ENCODE data around the gene SSR2. TPM values are rescaled to one million over a fixed set of nuclear protein-coding genes. Genes with fewer than 3 reads are reported as not detected.

The SSR2 gene
- total and polyA plus RNA-seq, 2 donors from 2014 or later, result 175 to 300 TPM

GRCh38 chr1:155971910-155972809 is 48.6 kb downstream of the SSR2 start:
- FAIRE-seq (no peak), DNase-seq (no peak)
- Histone ChIP-seq H3K9ac (ENCODE audit: low read length in 3 of 3) (no peak overlapping the region), H3K27me3 (ENCODE audit: control insufficient read depth, insufficient read depth, low read length) (no peaks in the 10 kb centered on the region), H3K4me3 (ENCODE audit: low read length in 3 of 3) (no peak overlapping the region), H3K4me1 (ENCODE audit: control insufficient read depth in 2 of 3, insufficient read depth in 2 of 3, low read depth in 1 of 3, low read length in 3 of 3) (peaks cover 8 to 57% (median 20%) of the 10 kb centered on the region in 3 donors), H3K36me3 (ENCODE audit: control insufficient read depth in 2 of 3, insufficient read depth in 3 of 3, low read length in 3 of 3) (no peaks in the 10 kb centered on the region), H3K27ac (ENCODE audit: low read depth in 2 of 2, low read length in 2 of 2) (no peak overlapping the region), H3K9me3 (ENCODE audit: control insufficient read depth in 2 of 3, insufficient read depth in 1 of 3, low read length in 3 of 3) (no peaks in the 10 kb centered on the region)
- no peak for TF ChIP-seq CTCF (IDR thresholded peaks at IDR 0.05; ENCODE audit: borderline replicate concordance, extremely low read depth, insufficient read depth)
- intact Hi-C loops (cut with DNase I), result no loop called here

- FAIRE-seq, result no peak
- no peaks in the 10 kb centered on the region for H3K9me3 ChIP-seq (ENCODE audit: control insufficient read depth in 2 of 3, insufficient read depth in 1 of 3, low read length in 3 of 3)
- no peak for TF ChIP-seq CTCF (IDR thresholded peaks at IDR 0.05; ENCODE audit: borderline replicate concordance, extremely low read depth, insufficient read depth)
- intact Hi-C loops (cut with DNase I), result no loop called here
- peak in 1 of 5 donors; percentile 89 for DNase-seq
- no peak overlapping the region for H3K4me3 ChIP-seq (ENCODE audit: low read length in 3 of 3)
- H3K27ac ChIP-seq (ENCODE audit: low read depth in 2 of 2, low read length in 2 of 2), result peak overlapping the region in 1 of 2 donors; percentile 35
- H3K9ac ChIP-seq (ENCODE audit: low read length in 3 of 3), result no peak overlapping the region
- no peaks in the 10 kb centered on the region for H3K27me3 ChIP-seq (ENCODE audit: control insufficient read depth, insufficient read depth, low read length)
- peaks cover 0 to under 1% (median 0%) of the 10 kb centered on the region in 3 donors for H3K36me3 ChIP-seq (ENCODE audit: control insufficient read depth in 2 of 3, insufficient read depth in 3 of 3, low read length in 3 of 3)
- peaks cover 8 to 55% (median 19%) of the 10 kb centered on the region in 3 donors for H3K4me1 ChIP-seq (ENCODE audit: control insufficient read depth in 2 of 3, insufficient read depth in 2 of 3, low read depth in 1 of 3, low read length in 3 of 3)
Observed at GRCh38 chr1:155970531-155971167, 50.1 kb downstream of the SSR2 start.

- H3K36me3 ChIP-seq (ENCODE audit: control insufficient read depth in 2 of 3, insufficient read depth in 3 of 3, low read length in 3 of 3), result peaks cover under 1 to 4% (median 1%) of the 10 kb centered on the region in 3 donors
- no peak overlapping the region for H3K4me3 ChIP-seq (ENCODE audit: low read length in 3 of 3)
- no peak for TF ChIP-seq CTCF (IDR thresholded peaks at IDR 0.05; ENCODE audit: borderline replicate concordance, extremely low read depth, insufficient read depth)
- intact Hi-C loops (cut with DNase I), result no loop called here
- DNase-seq (no peak), FAIRE-seq (no peak)
- no peak overlapping the region for H3K9ac ChIP-seq (ENCODE audit: low read length in 3 of 3)
- no peak overlapping the region for H3K27ac ChIP-seq (ENCODE audit: low read depth in 2 of 2, low read length in 2 of 2)
- peaks cover 8 to 43% (median 19%) of the 10 kb centered on the region in 3 donors for H3K4me1 ChIP-seq (ENCODE audit: control insufficient read depth in 2 of 3, insufficient read depth in 2 of 3, low read depth in 1 of 3, low read length in 3 of 3)
- no peaks in the 10 kb centered on the region for H3K27me3 ChIP-seq (ENCODE audit: control insufficient read depth, insufficient read depth, low read length)
- H3K9me3 ChIP-seq (ENCODE audit: control insufficient read depth in 2 of 3, insufficient read depth in 1 of 3, low read length in 3 of 3), result no peaks in the 10 kb centered on the region
Observed at GRCh38 chr1:155969377-155969791, 51.4 kb downstream of the SSR2 start.

All from kidney (tissue), 14 donors.